Measurements from ENCODE around the gene SLC26A1.
"Not testable (repeated sequence)": the region's sequence is repeated elsewhere in the genome, so short reads cannot be mapped to it uniquely, and the experiment has no call there.

Gene SLC26A1

DNA sequence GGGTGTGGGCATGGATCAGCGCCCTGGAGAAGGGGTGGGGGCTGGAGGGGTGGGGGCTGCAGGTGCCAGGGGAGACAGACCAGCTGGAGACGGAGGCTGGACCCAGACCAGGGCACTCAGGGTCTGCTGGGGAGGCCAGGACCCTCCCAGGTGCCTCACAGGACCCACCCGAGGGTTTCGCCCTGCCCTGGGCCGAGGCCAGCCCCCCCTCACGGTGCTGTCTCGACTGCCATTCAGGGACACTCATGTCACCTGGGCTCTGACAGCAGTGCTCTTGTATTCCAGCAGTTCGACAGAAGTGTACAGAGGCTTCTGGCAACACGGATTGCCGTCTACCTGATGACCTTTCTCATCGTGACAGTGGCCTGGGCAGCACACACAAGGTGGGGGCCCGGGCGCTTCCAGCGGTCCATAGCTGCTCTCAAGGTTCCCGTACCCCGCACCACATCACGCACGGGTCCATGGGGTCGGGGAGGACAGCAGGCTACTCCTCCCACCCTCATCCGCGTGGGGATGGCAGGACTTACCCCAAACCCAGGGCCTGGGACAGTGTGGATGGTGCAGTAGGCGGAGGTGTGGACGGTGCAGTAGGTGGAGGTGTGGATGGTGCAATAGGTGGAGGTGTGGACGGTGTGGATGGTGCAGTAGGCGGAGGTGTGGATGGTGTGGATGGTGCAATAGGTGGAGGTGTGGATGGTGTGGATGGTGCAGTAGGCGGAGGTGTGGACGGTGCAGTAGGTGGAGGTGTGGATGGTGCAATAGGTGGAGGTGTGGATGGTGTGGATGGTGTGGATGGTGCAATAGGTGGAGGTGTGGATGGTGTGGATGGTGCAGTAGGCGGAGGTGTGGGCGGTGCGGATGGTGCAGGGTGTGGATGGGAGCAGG lies 42.8 kb downstream of the SLC26A1 start:
- Histone ChIP-seq H3K36me3 (ENCODE audit: insufficient read depth, low read length) (no peaks in the 10 kb centered on the region), H3K9me3 (ENCODE audit: insufficient read depth, low read depth, low read length) (no peaks in the 10 kb centered on the region), H3K27ac (ENCODE audit: low read depth, low read length) (no peak overlapping the region), H3K27me3 (ENCODE audit: insufficient read depth, low read length) (peaks cover 2% of the 10 kb centered on the region; the same call in 1 of the 2 replicates), H3K4me3 (ENCODE audit: low read length) (no peak overlapping the region), H3K4me1 (ENCODE audit: insufficient read depth, low read length) (peaks cover 7% of the 10 kb centered on the region; the same call in 1 of the 2 replicates), H3K9ac (ENCODE audit: low read depth, low read length) (no peak overlapping the region)
- 94% methylated on average over 30 of the region's 30 CpGs for WGBS

DNA sequence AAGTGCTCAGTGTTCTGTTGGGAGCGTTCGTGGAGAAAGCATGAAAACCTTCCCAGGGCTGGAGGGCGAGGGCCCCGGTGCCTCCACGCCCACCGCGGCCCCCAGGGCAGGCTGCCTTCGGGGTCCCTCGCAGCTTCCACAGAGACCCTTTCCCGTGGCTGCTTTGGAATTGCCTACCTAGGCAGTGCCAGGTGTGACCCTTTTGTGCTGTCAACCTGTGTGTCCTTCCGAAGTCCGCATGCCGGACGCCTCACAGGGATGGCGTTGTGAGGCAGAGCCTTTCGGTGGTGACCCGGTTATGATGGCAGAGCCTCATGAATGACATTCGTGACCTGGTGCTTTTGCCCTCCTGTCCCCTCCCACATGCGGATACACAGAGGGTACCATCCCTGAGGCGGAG lies 43.5 kb downstream of the SLC26A1 start:
- H3K36me3 ChIP-seq (ENCODE audit: insufficient read depth, low read length): no peaks in the 10 kb centered on the region
- peaks cover 10% of the 10 kb centered on the region; the same call in 1 of the 2 replicates for H3K4me1 ChIP-seq (ENCODE audit: insufficient read depth, low read length)
- no peak overlapping the region for H3K9ac ChIP-seq (ENCODE audit: low read depth, low read length)
- H3K27ac ChIP-seq (ENCODE audit: low read depth, low read length): no peak overlapping the region
- no peaks in the 10 kb centered on the region for H3K9me3 ChIP-seq (ENCODE audit: insufficient read depth, low read depth, low read length)
- WGBS: 91% methylated on average over 20 of the region's 20 CpGs
- H3K27me3 ChIP-seq (ENCODE audit: insufficient read depth, low read length): peaks cover 2% of the 10 kb centered on the region; the same call in 1 of the 2 replicates
- no peak overlapping the region for H3K4me3 ChIP-seq (ENCODE audit: low read length)

DNA sequence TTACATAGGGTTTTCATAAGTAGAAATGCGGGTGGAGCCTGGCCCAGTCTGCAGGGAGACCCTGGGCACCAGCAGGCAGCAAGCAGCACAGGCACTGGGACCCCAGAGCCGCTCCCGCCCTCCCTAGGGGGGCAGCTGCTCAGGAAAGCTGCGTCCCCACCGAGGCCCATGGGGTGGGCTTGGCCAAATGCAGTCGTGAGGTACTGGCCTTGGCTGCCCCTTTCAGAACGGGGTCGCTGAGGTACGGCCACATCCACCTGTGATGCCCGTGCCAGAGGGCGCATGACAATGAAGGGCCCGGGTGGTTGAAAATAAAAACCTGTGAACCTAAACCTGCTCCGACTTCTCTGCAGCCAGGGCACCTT lies 44.3 kb downstream of the SLC26A1 start:
- Histone ChIP-seq H3K36me3 (ENCODE audit: insufficient read depth, low read length) (no peaks in the 10 kb centered on the region), H3K27me3 (ENCODE audit: insufficient read depth, low read length) (peaks cover 2% of the 10 kb centered on the region; the same call in 1 of the 2 replicates), H3K4me3 (ENCODE audit: low read length) (no peak overlapping the region), H3K4me1 (ENCODE audit: insufficient read depth, low read length) (peaks cover 10% of the 10 kb centered on the region; the same call in 1 of the 2 replicates), H3K9ac (ENCODE audit: low read depth, low read length) (no peak overlapping the region), H3K27ac (ENCODE audit: low read depth, low read length) (no peak overlapping the region), H3K9me3 (ENCODE audit: insufficient read depth, low read depth, low read length) (no peaks in the 10 kb centered on the region)
- 87% methylated on average over 13 of the region's 13 CpGs for WGBS

DNA sequence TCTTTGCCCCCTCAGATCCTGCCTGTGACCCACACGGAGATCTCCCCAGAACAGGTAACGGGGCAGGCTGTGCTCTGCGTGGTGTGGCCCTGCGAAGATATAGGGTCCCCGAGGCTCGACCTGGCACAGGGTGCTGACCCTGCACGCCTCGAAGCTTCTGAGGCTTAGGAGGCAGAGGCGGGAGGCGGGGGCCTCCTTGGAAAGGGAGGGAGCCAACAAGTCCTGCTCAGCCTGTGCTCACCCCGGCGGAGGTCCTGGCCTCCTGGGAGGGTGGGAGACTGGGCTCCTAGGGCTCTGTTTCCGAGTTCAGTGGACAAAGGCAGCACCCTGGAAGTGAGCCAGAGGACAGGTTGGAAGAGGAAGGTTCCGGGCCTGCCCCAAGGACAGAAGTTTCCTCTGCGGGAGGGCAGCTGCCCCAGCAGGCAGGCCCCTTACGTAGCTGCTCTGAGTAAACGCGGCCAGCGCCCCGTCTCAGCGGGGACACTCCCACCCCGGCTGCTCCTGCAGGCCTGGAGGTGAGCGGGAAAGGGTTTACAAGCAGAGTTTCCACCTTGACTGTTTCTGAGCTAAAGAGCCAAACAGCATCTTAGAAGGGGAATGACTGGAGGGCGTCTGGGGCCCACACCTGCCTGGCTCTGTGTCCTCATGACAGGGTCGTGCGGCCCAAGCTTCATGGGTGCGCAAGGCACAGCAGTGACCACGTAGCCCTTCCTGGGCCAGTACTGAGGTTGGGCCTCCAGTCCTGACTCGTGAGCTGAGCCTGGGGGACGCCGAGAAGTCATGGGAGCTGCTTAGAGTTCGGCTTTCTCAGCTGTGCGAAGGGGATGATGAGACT lies 44.9 kb downstream of the SLC26A1 start:
- 84% methylated on average over 33 of the region's 33 CpGs for WGBS
- no peaks in the 10 kb centered on the region for H3K9me3 ChIP-seq (ENCODE audit: insufficient read depth, low read depth, low read length)
- H3K9ac ChIP-seq (ENCODE audit: low read depth, low read length): no peak overlapping the region
- peaks cover 10% of the 10 kb centered on the region; the same call in 1 of the 2 replicates for H3K4me1 ChIP-seq (ENCODE audit: insufficient read depth, low read length)
- no peaks in the 10 kb centered on the region for H3K36me3 ChIP-seq (ENCODE audit: insufficient read depth, low read length)
- H3K27ac ChIP-seq (ENCODE audit: low read depth, low read length): no peak overlapping the region
- no peak overlapping the region for H3K4me3 ChIP-seq (ENCODE audit: low read length)
- peaks cover 2% of the 10 kb centered on the region; the same call in 1 of the 2 replicates for H3K27me3 ChIP-seq (ENCODE audit: insufficient read depth, low read length)

DNA sequence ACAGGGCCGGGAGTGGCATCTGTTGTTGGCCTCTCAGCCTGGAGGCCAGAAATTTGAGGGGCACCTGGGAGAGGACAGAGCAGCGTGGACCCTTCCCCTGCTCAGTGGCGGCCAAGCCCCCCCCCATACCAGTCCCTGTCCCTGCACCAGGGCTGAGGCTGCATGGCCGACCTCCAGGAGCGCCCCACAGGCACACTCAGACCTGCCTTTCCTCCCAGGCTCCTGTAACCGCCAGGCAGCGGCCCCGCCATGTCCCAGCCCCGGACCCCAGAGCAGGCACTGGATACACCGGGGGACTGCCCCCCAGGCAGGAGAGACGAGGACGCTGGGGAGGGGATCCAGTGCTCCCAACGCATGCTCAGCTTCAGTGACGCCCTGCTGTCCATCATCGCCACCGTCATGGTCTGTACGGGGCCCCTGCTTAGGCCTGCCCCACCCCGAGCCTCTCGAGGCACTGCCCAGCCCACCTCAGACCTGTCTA lies 45.7 kb downstream of the SLC26A1 start:
- no peak overlapping the region for H3K9ac ChIP-seq (ENCODE audit: low read depth, low read length)
- H3K36me3 ChIP-seq (ENCODE audit: insufficient read depth, low read length): no peaks in the 10 kb centered on the region
- H3K27ac ChIP-seq (ENCODE audit: low read depth, low read length): no peak overlapping the region
- no peaks in the 10 kb centered on the region for H3K9me3 ChIP-seq (ENCODE audit: insufficient read depth, low read depth, low read length)
- peaks cover 10% of the 10 kb centered on the region; the same call in 1 of the 2 replicates for H3K4me1 ChIP-seq (ENCODE audit: insufficient read depth, low read length)
- no peak overlapping the region for H3K4me3 ChIP-seq (ENCODE audit: low read length)
- H3K27me3 ChIP-seq (ENCODE audit: insufficient read depth, low read length): peaks cover 2% of the 10 kb centered on the region; the same call in 1 of the 2 replicates
- 93% methylated on average over 19 of the region's 19 CpGs for WGBS

DNA sequence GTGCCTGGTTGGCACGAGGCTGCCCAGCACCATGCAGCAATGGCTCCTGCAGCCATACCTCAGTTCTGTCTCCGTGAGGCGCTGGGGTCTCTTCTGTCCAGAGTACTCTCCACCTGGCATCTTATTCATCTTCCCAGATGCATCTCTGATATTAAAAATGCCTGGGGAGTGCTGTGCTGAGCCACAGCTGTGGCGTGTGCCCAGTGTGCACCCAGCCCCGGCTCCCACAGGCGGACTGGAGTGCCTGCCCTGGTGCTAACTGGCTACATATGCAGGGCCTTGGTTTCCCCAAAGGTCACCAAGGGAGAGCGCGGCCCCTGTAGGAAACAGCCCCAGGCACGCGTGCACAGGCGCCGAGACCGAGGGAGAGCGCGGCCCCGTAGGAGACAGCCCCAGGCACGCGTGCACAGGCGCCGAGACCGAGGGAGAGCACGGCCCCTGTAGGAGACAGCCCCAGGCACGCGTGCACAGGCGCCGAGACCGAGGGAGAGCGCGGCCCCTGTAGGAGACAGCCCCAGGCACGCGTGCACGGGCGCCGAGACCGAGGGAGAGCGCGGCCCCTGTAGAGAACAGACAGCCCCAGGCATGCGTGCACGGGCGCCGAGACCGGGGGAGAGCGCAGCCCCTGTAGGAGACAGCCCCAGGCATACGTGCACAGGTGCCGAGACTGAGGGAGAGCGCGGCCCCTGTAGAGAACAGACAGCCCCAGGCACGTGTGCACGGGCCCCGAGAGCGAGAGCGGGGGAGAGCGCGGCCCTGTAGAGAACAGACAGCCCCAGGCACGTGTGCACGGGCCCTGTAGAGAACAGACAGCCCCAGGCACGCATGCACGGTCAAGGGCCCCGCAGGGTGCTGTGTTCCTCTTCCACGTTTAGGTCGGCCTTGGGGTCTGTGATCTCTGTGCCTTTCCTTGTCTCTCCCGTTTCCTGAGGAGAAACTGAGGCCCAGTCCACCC lies 46.4 kb downstream of the SLC26A1 start:
- peaks cover 10% of the 10 kb centered on the region; the same call in 1 of the 2 replicates for H3K4me1 ChIP-seq (ENCODE audit: insufficient read depth, low read length)
- no peaks in the 10 kb centered on the region for H3K9me3 ChIP-seq (ENCODE audit: insufficient read depth, low read depth, low read length)
- H3K9ac ChIP-seq (ENCODE audit: low read depth, low read length): no peak overlapping the region
- H3K27ac ChIP-seq (ENCODE audit: low read depth, low read length): no peak overlapping the region
- H3K4me3 ChIP-seq (ENCODE audit: low read length): no peak overlapping the region
- WGBS: 92% methylated on average over 62 of the region's 62 CpGs
- peaks cover 2% of the 10 kb centered on the region; the same call in 1 of the 2 replicates for H3K27me3 ChIP-seq (ENCODE audit: insufficient read depth, low read length)
- H3K36me3 ChIP-seq (ENCODE audit: insufficient read depth, low read length): no peaks in the 10 kb centered on the region

- Histone ChIP-seq H3K36me3 (ENCODE audit: insufficient read depth, low read length) (no peaks in the 10 kb centered on the region), H3K9ac (ENCODE audit: low read depth, low read length) (no peak overlapping the region), H3K4me3 (ENCODE audit: low read length) (peak overlapping the region; percentile 40; the same call in 1 of the 2 replicates), H3K9me3 (ENCODE audit: insufficient read depth, low read depth, low read length) (no peaks in the 10 kb centered on the region), H3K4me1 (ENCODE audit: insufficient read depth, low read length) (peaks cover 10% of the 10 kb centered on the region; the same call in 1 of the 2 replicates), H3K27me3 (ENCODE audit: insufficient read depth, low read length) (peaks cover 2% of the 10 kb centered on the region; the same call in 1 of the 2 replicates), H3K27ac (ENCODE audit: low read depth, low read length) (no peak overlapping the region)
- WGBS: 80% methylated on average over 9 of the region's 9 CpGs
Observed at GRCh38 chr4:946103-946450, 47.1 kb downstream of the SLC26A1 start.

DNA sequence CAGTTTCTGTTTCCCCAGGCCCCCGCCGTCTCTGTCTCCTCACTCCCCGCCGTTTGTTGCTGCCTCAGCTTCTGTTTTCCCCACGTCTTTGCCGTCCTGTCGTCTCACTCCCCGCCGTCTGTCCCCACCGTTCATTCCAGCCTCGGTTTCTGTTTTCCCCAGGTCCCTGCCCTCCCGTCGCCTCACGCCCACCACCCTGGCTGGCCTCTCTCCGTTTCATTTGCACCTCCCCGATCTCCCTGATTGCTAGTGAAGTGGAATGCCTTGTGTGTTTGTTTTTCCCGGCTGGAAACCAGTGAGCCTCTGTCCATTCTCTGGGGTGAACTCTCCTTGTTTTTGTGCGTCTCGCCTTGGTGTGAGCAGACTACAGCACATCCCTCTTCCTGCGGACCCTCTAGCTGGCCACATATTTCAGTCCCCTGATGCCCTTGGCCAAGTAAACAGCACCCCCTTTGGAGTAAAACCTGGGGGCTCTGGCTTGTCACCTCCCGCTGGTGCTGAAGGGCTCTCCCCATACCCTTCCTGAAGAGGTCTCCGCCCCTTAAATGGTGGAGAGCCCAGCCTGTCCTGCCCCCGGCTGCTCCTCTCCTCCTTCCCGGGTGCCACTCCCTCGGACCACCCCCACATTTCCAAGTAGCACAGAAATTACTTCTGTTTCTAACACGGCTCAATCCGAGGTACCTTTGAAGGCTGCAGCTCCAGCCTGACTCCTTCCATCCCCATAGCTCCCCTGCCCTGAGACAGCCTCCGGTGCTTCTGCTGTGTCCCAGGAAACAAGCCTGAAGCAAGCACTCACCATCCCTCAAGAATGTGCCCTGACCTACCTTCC lies 47.7 kb downstream of the SLC26A1 start:
- peak overlapping the region; percentile 1; the same call in 1 of the 2 replicates for H3K9ac ChIP-seq (ENCODE audit: low read depth, low read length)
- H3K27ac ChIP-seq (ENCODE audit: low read depth, low read length): no peak overlapping the region
- H3K9me3 ChIP-seq (ENCODE audit: insufficient read depth, low read depth, low read length): no peaks in the 10 kb centered on the region
- WGBS: 29% methylated on average over 28 of the region's 28 CpGs
- peaks cover 10% of the 10 kb centered on the region; the same call in 1 of the 2 replicates for H3K4me1 ChIP-seq (ENCODE audit: insufficient read depth, low read length)
- H3K4me3 ChIP-seq (ENCODE audit: low read length): peak overlapping the region; percentile 40
- peaks cover 2% of the 10 kb centered on the region; the same call in 1 of the 2 replicates for H3K27me3 ChIP-seq (ENCODE audit: insufficient read depth, low read length)
- H3K36me3 ChIP-seq (ENCODE audit: insufficient read depth, low read length): no peaks in the 10 kb centered on the region

DNA sequence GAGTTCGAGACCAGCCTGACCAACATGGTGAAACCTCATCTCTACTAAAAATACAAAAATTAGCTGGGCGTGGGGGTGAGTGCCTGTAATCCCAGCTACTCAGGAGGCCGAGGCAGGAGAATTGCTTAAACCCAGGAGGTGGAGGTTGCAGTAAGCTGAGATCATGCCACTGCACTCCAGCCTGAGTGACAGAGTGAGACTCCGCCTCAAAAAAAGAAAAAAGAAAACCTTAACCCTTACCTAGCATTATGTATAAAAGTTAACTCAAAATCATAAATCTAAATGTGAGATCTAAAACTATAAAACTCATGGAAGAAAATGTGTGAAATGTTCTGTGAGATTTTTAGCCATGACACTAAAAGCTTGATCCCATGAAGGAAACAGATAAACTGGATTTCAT lies 53.7 kb downstream of the SLC26A1 start:
- H3K9me3 ChIP-seq (ENCODE audit: insufficient read depth, low read depth, low read length); H3K4me3 ChIP-seq (ENCODE audit: low read length): not testable (repeated sequence)

More for the DNA sequence above, 53.7 kb downstream of the SLC26A1 start:
- WGBS: 88% methylated on average over 2 of the region's 4 CpGs
- not testable (repeated sequence) for H3K36me3 ChIP-seq (ENCODE audit: insufficient read depth, low read length); H3K27me3 ChIP-seq (ENCODE audit: insufficient read depth, low read length); H3K9ac ChIP-seq (ENCODE audit: low read depth, low read length); H3K4me1 ChIP-seq (ENCODE audit: insufficient read depth, low read length); H3K27ac ChIP-seq (ENCODE audit: low read depth, low read length)
